GM18505 (cell line): ENCODE data around the gene MAP3K21.

Source experiments
- ATAC-seq: cut with Tn5 transposase; IDR thresholded peaks from one replicate; pipeline ENCODE4 v1.9.1; 2021; ENCODE audit not compliant: unreplicated experiment
- POLR2A ChIP-seq: IDR thresholded peaks from 4 replicates; pipeline ENCODE4 v1.6.1; 2011; ENCODE audit warnings: borderline replicate concordance; ENCODE audit not compliant: insufficient read depth, insufficient read length; ENCODE audit errors: extremely low read depth

MAP3K21 gene

DNA sequence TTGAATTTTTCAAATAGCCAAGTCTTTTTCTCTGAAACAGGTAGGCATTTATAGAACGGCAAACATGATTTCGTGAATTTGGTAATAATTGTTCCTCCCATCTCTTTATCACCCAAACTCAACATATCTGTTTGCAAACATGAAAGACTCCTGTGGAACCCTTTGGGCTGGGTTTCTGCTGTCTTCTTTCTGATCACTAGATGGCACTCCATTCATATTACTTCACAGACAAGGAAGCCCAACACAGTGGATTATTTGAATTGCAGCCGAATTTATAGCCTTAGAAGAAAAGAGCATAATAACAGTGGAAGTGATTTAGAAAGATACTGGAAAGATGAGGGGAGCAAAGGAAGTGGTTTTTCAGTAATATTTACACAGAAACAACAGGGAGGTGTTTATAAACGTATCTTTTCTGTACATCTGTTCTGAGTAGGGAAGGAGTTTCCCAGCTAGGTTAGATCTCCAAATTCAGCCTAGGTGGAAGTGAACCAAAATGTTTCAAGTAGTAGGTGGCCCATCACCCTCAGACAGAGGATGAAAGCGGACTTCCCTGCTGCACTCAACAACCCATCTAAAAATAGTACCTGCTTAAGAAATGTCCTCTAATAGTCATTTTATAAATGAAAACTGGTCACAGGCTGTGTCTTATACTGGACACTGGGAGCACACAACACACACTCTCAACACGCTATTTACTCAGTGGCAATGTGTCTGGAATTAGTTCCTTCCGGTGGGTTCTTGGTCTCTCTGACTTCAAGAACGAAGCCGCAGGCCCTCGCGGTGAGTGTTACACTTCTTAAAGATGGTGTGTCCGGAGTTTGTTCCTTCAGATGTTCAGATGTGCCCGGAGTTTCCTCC is 67.6 kb downstream of the MAP3K21 start:
- ATAC-seq, result peak; percentile 74
- TF ChIP-seq POLR2A, result no peak

DNA sequence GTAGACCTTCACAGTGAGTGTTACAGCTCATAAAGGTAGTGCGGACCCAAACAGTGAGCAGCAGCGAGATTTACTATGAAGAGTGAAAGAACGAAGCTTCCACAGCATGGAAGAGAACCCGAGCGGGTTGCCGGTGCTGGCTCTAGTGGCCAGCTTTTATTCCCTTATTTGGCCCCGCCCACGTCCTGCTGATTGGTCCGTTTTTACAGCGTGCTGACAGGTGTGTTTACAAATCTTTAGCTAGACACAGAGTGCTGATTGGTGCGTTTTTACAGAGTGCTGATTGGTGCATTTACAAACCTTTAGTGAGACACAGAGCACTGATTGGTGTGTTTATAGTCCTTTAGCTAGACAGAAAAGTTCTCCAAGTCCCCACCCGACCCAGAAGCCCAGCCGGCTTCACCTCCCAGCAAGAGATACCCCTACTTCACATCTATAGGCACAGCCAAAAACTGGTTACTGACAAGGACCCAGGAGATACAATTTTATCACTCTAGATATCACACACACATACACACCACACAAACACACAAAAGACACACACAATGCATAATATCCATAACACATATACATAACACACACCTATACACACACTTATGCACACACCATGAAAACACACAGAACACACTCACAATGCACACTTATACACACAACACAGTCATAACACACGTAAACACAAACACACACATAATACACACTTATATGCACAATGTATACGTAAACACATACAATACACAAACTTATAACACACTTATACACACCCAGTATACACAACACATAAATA is 68.5 kb downstream of the MAP3K21 start:
- no peak for ATAC-seq
- no peak for TF ChIP-seq POLR2A

DNA sequence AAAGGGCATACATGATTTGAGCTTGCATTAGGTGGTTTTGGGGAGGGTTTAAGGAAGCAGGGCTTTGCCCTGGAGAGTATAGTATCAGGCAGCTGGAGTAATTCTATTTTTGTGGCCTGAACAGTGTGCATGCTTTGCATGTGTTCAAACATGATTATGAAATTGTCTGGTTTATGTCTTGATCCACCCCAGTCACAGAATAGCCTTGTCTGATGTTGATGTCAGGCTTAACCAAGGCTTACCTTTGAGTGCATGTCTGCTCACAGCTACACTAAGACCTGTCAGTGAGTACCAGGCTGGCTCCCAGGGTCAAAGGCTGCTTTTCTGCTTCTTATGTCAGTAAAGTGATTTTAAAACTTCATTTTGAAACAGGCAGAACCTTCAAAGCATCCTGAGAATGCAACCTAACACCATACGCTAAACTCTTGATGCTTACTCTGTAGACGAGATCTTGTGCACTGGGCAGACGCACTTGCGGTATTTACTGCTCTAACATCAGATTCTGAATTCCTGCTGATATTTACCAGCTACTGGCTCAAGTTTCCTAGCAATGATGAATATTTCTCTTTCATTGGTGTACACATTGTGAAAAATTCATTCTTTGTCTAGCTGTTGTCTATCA is 78.9 kb downstream of the MAP3K21 start:
- no peak for ATAC-seq
- no peak for TF ChIP-seq POLR2A

DNA sequence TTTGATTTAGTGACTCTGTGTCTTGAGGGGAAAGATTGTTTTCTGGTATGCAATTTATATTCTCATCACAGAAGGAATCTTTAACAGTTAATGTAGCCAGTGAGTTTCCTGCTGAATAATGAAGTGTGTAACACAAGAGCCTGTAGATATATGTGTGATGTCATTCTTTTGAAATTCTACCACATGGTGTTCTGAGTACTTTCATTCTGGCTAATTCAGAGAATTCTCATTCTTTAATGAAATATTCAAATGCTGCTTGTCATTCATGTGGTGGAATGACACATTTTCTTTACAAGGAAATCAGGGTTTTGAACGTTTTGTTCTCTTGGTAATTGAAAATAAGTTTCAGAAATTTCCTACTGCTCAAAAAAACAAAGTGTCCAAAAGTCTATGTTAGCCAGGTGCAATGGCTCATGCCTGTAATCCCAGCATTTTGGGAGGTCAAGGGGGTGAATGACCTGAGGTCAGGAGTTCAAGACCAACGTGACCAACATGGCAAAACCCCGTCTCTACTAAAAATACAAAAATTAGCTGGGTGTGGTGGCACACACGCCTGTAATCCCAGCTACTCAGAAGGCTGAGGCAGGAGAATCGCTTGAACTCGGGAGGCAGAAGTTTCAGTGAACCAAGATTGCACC is 79.6 kb downstream of the MAP3K21 start:
- no peak for ATAC-seq
- no peak for TF ChIP-seq POLR2A

DNA sequence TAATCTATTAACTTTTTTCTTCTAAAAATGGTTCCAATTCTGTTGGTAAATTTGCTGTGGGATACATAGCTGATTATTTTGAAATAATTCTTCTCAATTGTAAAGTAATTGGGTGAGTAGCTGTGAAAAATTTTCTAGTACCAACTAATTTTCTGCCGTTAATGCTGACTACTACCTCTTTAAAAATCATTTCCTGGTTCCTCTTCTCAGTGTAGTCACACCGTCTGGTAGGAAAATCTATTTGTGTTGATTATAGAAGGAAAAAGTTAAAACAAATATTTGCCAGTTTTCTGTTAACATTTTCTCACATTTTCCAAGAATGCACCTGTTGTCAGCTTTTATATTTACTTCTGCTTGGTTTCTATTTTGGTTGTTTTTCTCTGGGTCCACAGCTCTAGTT is 82.0 kb downstream of the MAP3K21 start:
- no peak for TF ChIP-seq POLR2A
- no peak for ATAC-seq

DNA sequence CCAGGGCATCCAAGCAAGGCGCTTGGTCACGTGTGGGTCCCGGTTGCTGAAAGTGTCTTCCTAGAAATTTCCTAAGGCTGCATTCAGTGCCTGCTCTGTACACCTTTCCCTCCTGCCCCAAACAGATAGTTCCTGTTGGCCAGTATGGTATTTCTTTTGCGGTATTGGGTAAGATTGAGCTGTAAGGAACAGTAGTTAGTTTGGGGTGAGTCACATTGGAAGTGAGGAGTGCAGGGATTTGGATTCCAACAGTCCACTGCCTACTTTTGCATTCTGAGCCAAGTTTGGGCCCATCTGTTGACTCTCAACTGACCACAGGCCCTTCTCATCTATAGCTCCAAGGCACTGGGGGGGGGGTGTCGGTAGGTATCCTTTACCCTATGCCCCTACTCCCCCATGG is 83.4 kb downstream of the MAP3K21 start:
- TF ChIP-seq POLR2A, result no peak
- no peak for ATAC-seq

DNA sequence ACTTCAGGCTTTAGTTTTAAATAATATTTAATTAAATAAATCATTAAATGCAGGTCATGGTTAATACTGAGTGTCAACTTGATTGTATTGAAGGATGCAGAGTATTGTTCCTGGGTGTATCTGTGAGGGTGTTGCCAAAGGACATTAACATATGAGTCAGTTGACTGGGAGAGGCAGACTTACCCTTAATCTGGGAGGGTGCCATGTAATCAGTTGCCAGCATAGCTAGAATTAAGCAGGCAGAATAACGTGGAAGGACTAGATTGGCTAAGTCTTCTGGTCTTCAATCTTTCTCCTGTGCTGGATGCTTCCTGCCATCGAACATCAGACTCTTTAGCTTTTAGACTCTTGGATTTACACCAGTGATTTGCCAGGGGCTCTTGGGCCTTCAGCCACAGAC is 85.3 kb downstream of the MAP3K21 start:
- ATAC-seq, result no peak
- no peak for TF ChIP-seq POLR2A

DNA sequence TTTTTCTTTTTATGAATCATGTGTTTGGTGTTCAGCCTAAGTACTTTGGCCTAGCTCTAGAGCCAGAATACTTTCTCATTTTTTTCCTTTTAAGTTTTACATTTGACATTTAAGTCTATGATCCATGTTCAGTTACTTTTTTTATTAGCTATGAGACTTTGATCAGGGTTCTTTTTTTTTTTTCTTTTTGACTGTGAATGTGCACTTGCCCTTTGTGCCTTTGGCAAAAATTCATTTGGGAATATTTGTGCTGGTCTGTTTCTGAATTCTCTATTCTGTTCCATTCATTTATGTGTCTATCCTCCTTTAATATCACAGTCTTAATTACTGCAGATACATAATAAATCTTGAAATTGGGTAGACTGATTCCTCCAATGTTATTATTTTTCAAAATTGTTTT is 93.8 kb downstream of the MAP3K21 start:
- TF ChIP-seq POLR2A, result no peak
- no peak for ATAC-seq

DNA sequence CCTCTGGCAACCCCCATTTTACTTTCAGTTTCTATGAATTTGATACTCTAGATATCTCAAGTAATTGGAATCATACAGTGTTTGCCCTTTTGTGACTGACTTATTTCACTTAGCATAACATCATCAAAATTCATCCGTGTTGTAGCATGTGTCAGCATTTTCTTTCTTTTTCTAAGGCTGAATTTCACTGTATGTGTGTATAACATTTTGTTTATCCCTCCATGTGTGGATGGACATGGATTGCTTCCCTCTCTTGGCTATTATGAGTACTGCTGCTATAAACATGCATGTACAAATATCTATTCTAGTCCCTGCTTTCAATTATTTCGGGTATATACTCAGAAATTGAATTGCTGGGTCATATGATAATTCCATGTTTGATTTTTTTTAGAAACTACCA is 97.3 kb downstream of the MAP3K21 start:
- TF ChIP-seq POLR2A, result no peak
- ATAC-seq, result no peak

DNA sequence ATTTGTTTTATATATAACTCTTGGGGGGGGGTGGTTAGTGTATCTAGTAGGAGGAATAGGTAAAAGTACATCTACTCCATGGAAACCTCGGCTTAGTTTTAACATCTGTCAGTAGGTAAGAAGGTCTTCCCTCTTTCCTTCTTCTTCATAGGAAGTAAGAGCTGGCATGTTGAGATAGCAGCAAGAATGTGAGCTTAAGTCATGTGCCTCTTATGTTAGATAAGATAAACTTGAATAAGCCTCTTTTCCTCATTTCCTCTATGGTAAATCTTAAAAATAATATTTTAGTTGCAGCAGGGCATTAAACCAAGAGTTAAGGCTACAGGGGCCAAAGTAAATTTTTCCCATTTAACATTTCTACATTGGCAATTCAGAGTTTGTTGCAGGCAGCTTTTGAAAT is 100.4 kb downstream of the MAP3K21 start:
- no peak for ATAC-seq
- TF ChIP-seq POLR2A, result no peak

DNA sequence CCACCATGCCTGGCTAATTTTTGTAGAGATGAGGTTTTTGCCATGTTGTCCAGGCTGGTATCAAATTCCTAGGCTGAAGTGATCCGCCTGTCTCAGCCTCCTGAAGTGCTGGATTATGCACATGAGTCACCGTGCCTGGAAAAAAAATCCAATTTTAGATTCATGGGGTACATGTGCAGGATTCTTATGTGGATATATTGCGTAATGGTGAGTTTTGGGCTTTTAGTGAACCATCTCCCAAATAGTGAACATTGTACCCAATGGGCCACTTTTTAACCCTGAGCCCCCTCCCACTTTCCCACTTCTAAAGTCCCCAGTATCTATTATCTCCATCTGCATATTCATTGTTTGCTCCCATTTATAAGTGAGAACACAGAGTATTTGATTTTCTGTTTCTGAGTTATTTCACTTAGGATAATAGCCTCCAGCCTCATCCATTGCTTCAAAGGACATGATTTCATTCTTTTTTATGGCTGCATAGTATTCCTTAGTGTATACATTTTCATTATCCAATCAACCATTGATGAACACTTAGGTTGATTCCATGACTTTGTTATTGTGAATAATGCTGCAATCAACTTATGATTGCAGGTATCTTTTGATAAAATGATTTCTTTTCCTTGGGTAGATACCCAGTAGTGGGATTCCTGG is 104.4 kb downstream of the MAP3K21 start:
- no peak for ATAC-seq
- TF ChIP-seq POLR2A, result no peak

DNA sequence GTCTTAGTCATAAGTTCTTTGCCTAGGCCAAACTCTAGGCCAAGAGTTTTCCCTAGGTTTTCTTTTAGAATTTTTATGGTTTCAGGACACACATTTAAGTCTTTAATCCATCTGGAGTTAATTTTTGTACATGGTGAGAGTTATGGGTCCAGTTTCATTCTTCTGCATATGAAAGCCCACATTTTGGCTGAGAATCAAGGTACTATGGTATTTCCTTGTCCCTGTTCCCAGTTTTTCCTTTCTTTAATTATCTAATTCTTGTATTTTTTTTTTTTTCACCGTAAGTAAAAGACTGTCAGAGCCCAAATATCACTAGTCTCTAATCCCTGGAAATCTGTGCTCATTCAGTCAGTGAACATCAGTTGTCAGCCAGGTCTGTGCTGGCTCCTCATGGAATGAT is 105.4 kb downstream of the MAP3K21 start:
- no peak for ATAC-seq
- TF ChIP-seq POLR2A, result no peak
